ENCODE data around the gene FLYWCH2. TPM values are rescaled to one million over a fixed set of nuclear protein-coding genes. Genes with fewer than 3 reads are reported as not detected.
A peak's percentile ranks its signal among the peaks of the same experiment; 100 is the strongest.

Gene FLYWCH2
- total and polyA plus RNA-seq, 9 of the 15 experiments (the other 6 are each of a cell fraction or from before 2014, with no cell fraction given), result 0.70 to 55.5 (median 7.6) TPM

- TF ChIP-seq, protein P1, sequence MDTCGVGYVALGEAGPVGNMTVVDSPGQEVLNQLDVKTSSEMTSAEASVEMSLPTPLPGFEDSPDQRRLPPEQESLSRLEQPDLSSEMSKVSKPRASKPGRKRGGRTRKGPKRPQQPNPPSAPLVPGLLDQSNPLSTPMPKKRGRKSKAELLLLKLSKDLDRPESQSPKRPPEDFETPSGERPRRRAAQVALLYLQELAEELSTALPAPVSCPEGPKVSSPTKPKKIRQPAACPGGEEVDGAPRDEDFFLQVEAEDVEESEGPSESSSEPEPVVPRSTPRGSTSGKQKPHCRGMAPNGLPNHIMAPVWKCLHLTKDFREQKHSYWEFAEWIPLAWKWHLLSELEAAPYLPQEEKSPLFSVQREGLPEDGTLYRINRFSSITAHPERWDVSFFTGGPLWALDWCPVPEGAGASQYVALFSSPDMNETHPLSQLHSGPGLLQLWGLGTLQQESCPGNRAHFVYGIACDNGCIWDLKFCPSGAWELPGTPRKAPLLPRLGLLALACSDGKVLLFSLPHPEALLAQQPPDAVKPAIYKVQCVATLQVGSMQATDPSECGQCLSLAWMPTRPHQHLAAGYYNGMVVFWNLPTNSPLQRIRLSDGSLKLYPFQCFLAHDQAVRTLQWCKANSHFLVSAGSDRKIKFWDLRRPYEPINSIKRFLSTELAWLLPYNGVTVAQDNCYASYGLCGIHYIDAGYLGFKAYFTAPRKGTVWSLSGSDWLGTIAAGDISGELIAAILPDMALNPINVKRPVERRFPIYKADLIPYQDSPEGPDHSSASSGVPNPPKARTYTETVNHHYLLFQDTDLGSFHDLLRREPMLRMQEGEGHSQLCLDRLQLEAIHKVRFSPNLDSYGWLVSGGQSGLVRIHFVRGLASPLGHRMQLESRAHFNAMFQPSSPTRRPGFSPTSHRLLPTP (IDR thresholded peaks at IDR 0.05; ENCODE audit: borderline replicate concordance, extremely low read depth, insufficient read length), result peak; percentile 3
- peak; percentile 33 for TF ChIP-seq RBM22 (IDR thresholded peaks at IDR 0.05; ENCODE audit: low read depth, low read length, poor library complexity, severe bottlenecking)
- TF ChIP-seq, protein P2, sequence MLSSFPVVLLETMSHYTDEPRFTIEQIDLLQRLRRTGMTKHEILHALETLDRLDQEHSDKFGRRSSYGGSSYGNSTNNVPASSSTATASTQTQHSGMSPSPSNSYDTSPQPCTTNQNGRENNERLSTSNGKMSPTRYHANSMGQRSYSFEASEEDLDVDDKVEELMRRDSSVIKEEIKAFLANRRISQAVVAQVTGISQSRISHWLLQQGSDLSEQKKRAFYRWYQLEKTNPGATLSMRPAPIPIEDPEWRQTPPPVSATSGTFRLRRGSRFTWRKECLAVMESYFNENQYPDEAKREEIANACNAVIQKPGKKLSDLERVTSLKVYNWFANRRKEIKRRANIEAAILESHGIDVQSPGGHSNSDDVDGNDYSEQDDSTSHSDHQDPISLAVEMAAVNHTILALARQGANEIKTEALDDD (IDR thresholded peaks at IDR 0.05), result peak; percentile 89
- TF ChIP-seq, protein P3, sequence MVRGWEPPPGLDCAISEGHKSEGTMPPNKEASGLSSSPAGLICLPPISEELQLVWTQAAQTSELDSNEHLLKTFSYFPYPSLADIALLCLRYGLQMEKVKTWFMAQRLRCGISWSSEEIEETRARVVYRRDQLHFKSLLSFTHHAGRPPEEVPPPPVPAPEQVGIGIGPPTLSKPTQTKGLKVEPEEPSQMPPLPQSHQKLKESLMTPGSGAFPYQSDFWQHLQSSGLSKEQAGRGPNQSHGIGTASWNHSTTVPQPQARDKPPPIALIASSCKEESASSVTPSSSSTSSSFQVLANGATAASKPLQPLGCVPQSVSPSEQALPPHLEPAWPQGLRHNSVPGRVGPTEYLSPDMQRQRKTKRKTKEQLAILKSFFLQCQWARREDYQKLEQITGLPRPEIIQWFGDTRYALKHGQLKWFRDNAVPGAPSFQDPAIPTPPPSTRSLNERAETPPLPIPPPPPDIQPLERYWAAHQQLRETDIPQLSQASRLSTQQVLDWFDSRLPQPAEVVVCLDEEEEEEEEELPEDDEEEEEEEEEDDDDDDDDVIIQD (CRISPR knock-in tag; IDR thresholded peaks at IDR 0.05), result peak; percentile 88
- TF ChIP-seq ZZZ3 (IDR thresholded peaks at IDR 0.05), result no peak
- TF ChIP-seq CTBP1 (IDR thresholded peaks at IDR 0.05; ENCODE audit: borderline replicate concordance), result peak; percentile 89
- peak; percentile 97 to 98 for TF ChIP-seq RAD21 (CRISPR knock-in tag; conservative IDR thresholded peaks at IDR 0.05 in 1 of 2, IDR thresholded peaks at IDR 0.05 in 1 of 2)
- no peak for TF ChIP-seq ZBTB26 (CRISPR knock-in tag; IDR thresholded peaks at IDR 0.05)
- no peak for TF ChIP-seq CBX8 (IDR thresholded peaks at IDR 0.05; ENCODE audit: borderline replicate concordance, extremely low read depth, low read depth, low read length, poor library complexity, severe bottlenecking)
- peak; percentile 97 for TF ChIP-seq ZNF175 (CRISPR knock-in tag; IDR thresholded peaks at IDR 0.05; ENCODE audit: low read depth)
- peak; percentile 61; the same call in 1 of the 2 replicates for TF ChIP-seq NBN (IDR thresholded peaks at IDR 0.05; ENCODE audit: low read depth)
- peak; percentile 97 for TF ChIP-seq DEAF1 (CRISPR knock-in tag; IDR thresholded peaks at IDR 0.05)
- TF ChIP-seq JUNB (CRISPR knock-in tag; conservative IDR thresholded peaks at IDR 0.05), result no peak
Observed at GRCh38 chr16:2867987-2868789, 14.8 kb upstream of the FLYWCH2 start (continued).
